K562 (cell line): ENCODE data around the gene CDKN2B-AS1. TPM values are rescaled to one million over a fixed set of nuclear protein-coding genes. Genes with fewer than 3 reads are reported as not detected.

Experiments
- ATAC-seq: fragments of 200-7000 bp; cut with Tn5 transposase; 3 replicates; pipeline ENCODE4 v1.9.1; 2020; ENCODE audit warnings: moderate library complexity
- BruUV-seq: library from RNA; stranded (reverse); fragments of 400-500 nt; replicated peaks from 2 replicates; lab custom pipeline; 2021; lab: Mats Ljungman, UMichigan
- CTCF ChIA-PET: fragments of 300-600 bp; formaldehyde crosslinking; extraction: SDS; loops from one replicate; lab custom pipeline; 2021; ENCODE audit warnings: low intra/inter-chr PET ratio; lab: Yijun Ruan, JAX
- POLR2A ChIA-PET: fragments of 300-600, 350-650 bp; sonication (Branson Sonifier 250); formaldehyde crosslinking; extraction: SDS; loops from one replicate; lab custom pipeline; 2021; ENCODE audit warnings: antibody characterized with exemption, inconsistent platforms; lab: Yijun Ruan, JAX
- DNase-seq, 4 experiments: peaks; one replicate each; pipeline versions ENCODE4 v3.0.0 to v3.0.0-alpha.2; 2011 to 2018; ENCODE audit warnings: low spot score in 3 of 4, mixed read lengths in 3 of 4; ENCODE audit errors: extremely low read depth in 1 of 4
- FAIRE-seq: peaks from 2 replicates; lab custom pipeline; 2011; peaks lifted over from hg19 to GRCh38; lab: Jason Lieb, UNC
- H2AFZ ChIP-seq: 2 replicates; pipeline ENCODE4 v1.6.0; 2011; ENCODE audit warnings: low read depth, low read length, control low read depth, inconsistent platforms
- H3K27ac ChIP-seq: fragments of 200-600 bp; 3 replicates; pipeline ENCODE4 v1.8.0; 2011; ENCODE audit warnings: low read depth, mild to moderate bottlenecking, control low read depth, inconsistent platforms, low read length, moderate library complexity, mixed read lengths; ENCODE audit errors: extremely low read depth
- H3K27me3 ChIP-seq, 2 experiments: fragments of 300-600 bp in 1 of 2; 2 replicates in 1 of 2; 3 replicates in 1 of 2; pipeline versions ENCODE4 v1.6.0 to v1.8.0; 2011; ENCODE audit warnings: inconsistent platforms in 2 of 2, low read length in 2 of 2, mild to moderate bottlenecking in 1 of 2, mixed read lengths in 1 of 2, moderate library complexity in 1 of 2; ENCODE audit not compliant: control insufficient read depth in 2 of 2, insufficient read depth in 2 of 2
- H3K36me3 ChIP-seq: fragments of 300-600 bp; 3 replicates; pipeline ENCODE4 v1.8.0; 2011; ENCODE audit warnings: mild to moderate bottlenecking, low read length, inconsistent platforms; ENCODE audit not compliant: control insufficient read depth, insufficient read depth
- H3K4me1 ChIP-seq, 2 experiments: fragments of 200-600 bp in 1 of 2; replicated peaks in 1 of 2; 2 replicates in 1 of 2; 3 replicates in 1 of 2; pipeline versions ENCODE4 v1.5.1 to v1.8.0; 2011; ENCODE audit warnings: inconsistent platforms in 2 of 2, low read length in 2 of 2, mild to moderate bottlenecking in 1 of 2, mixed read lengths in 1 of 2, moderate library complexity in 1 of 2; ENCODE audit not compliant: control insufficient read depth in 2 of 2, insufficient read depth in 2 of 2
- H3K4me2 ChIP-seq: 2 replicates; pipeline ENCODE4 v1.6.1; 2011; ENCODE audit warnings: low read length, control low read depth, inconsistent platforms, mixed read lengths; ENCODE audit not compliant: insufficient read depth
- H3K4me3 ChIP-seq: fragments of 200-600 bp; sonication (generic), shearing (Covaris generic); 2 replicates; pipeline ENCODE4 v1.5.1; 2016; ENCODE audit warnings: control low read depth, inconsistent platforms
- H3K79me2 ChIP-seq: fragments of 200-600 bp; 3 replicates; pipeline ENCODE4 v1.8.0; 2011; ENCODE audit warnings: low read length, inconsistent platforms; ENCODE audit not compliant: control insufficient read depth, insufficient read depth
- H3K9ac ChIP-seq, 2 experiments: 2 replicates each; pipeline versions ENCODE4 v1.6.0 to v1.6.1; 2011; ENCODE audit warnings: low read depth in 2 of 2, low read length in 2 of 2, control low read depth in 1 of 2, inconsistent platforms in 1 of 2, mild to moderate bottlenecking in 1 of 2, mixed read lengths in 1 of 2; ENCODE audit not compliant: insufficient read depth in 1 of 2
- H3K9me1 ChIP-seq: one replicate; pipeline ENCODE4 v1.6.0; 2011; ENCODE audit warnings: inconsistent platforms, mild to moderate bottlenecking, low read length, moderate library complexity; ENCODE audit not compliant: control insufficient read depth, insufficient read depth
- H3K9me3 ChIP-seq: replicated peaks from 2 replicates; pipeline ENCODE4 v1.5.1; 2011; ENCODE audit warnings: low read depth, low read length, inconsistent platforms; ENCODE audit not compliant: control insufficient read depth, insufficient read depth
- H4K20me1 ChIP-seq: replicated peaks from 2 replicates; pipeline ENCODE4 v1.6.1; 2011; ENCODE audit warnings: low read length, inconsistent platforms, mixed read lengths; ENCODE audit not compliant: control insufficient read depth, insufficient read depth
- CXXC5 ChIP-seq: fragments of 250-450 bp; sonication (Bioruptor Pico); IDR thresholded peaks from 2 replicates; pipeline ENCODE4 v1.8.0; 2022; ENCODE audit warnings: inconsistent platforms, mild to moderate bottlenecking, moderate library complexity
- E2F8 ChIP-seq: fragments of 450-650 bp; IDR thresholded peaks from 2 replicates; pipeline ENCODE4 v1.7.1; 2018; ENCODE audit warnings: mild to moderate bottlenecking, low read depth; ENCODE audit not compliant: partially characterized antibody
- EGR1 ChIP-seq: fragments of 450-650 bp; conservative IDR thresholded peaks from 2 replicates; pipeline ENCODE4 v1.6.1; 2017; ENCODE audit warnings: mild to moderate bottlenecking
- GTF2E2 ChIP-seq: fragments of 200-800 bp; sonication (Bioruptor generic); IDR thresholded peaks from 2 replicates; pipeline ENCODE4 v1.6.1; 2016; ENCODE audit warnings: missing genetic modification characterization, missing compliant biosample characterization
- HDGF ChIP-seq: fragments of 450-650 bp; IDR thresholded peaks from 2 replicates; pipeline ENCODE4 v1.6.1; 2016
- HES1 ChIP-seq: fragments of 450-650 bp; IDR thresholded peaks from 2 replicates; pipeline ENCODE4 v1.6.1; 2016; ENCODE audit warnings: low read depth, mild to moderate bottlenecking, moderate library complexity
- KDM4B ChIP-seq, 2 experiments: fragments of 450-650 bp in 1 of 2; sonication (generic) in 1 of 2; IDR thresholded peaks; 2 replicates each; pipeline ENCODE4 v1.6.1; 2016 to 2017; ENCODE audit warnings: borderline replicate concordance in 2 of 2, antibody characterized with exemption in 1 of 2, low read depth in 1 of 2, mild to moderate bottlenecking in 1 of 2
- POLR2A ChIP-seq: fragments of 450-650 bp; conservative IDR thresholded peaks from 2 replicates; pipeline ENCODE4 v1.6.1; 2016
- ZNF696 ChIP-seq: fragments of 250-450 bp; sonication (Bioruptor Pico); conservative IDR thresholded peaks from 2 replicates; pipeline ENCODE4 v1.4.0; 2020; ENCODE audit warnings: mild to moderate bottlenecking, moderate library complexity
- ZNF780A ChIP-seq: fragments of 250-450 bp; sonication (Bioruptor Pico); IDR thresholded peaks from 2 replicates; pipeline ENCODE4 v1.5.0; 2021; ENCODE audit warnings: mild to moderate bottlenecking
- WGBS: fragments of 100-300 bp; shearing (Covaris generic); methylation state at CpG from one replicate; pipeline ENCODE4 v1.1.6; 2016; ENCODE audit warnings: low coverage, mixed read lengths; ENCODE audit not compliant: insufficient coverage; ENCODE audit errors: missing lambda C conversion rate; 5-methylcytosine and 5-hydroxymethylcytosine counted together
- in situ Hi-C: fragments of 300-500 bp; cut with MboI; formaldehyde crosslinking; loops from 4 replicates; pipeline ENCODE4 v1.15.0; 2018; ENCODE audit warnings: inconsistent platforms, mixed read lengths
- intact Hi-C: fragments of 100-400 bp; cut with micrococcal nuclease; formaldehyde crosslinking; loops from 2 replicates; pipeline ENCODE4 v1.14.2; 2022
- polyA plus RNA-seq, 8 experiments: library from polyadenylated mRNA; depleted of rRNA in 4 of 8; stranded (reverse) in 5 of 8; unstranded in 3 of 8; fragments of >200 nt; fragmentation: Nextera tagmentation in 2 of 8; fragmentation: Illumina TruSeq in 1 of 8; extraction: Ambion mirVana in 2 of 8; extraction: Trizol in 1 of 8; gene quantifications; 2 replicates each; pipeline versions ENCODE4 v1.2.1 to v1.2.3, GENCODE V29; 2011 to 2014; ENCODE audit warnings: inconsistent platforms in 1 of 8, missing spikeins in 1 of 8
- total RNA-seq, 7 experiments: library from RNA; depleted of rRNA in 6 of 7; stranded (reverse); fragments of >200 nt in 6 of 7; fragmentation: Illumina TruSeq in 2 of 7; extraction: Trizol in 2 of 7; gene quantifications; 2 replicates each; pipeline versions ENCODE4 v1.2.1 to v1.2.3, GENCODE V29; 2011 to 2021; ENCODE audit warnings: low replicate concordance in 1 of 7
- TF ChIP-seq, protein P1 (sequence below): fragments of 450-650 bp; IDR thresholded peaks from 2 replicates; pipeline ENCODE4 v1.6.1; 2016; ENCODE audit warnings: mild to moderate bottlenecking

CDKN2B-AS1 gene
- total and polyA plus RNA-seq, 9 of the 15 experiments (the other 6 are each of a cell fraction or from before 2014, with no cell fraction given): not detected

DNA sequence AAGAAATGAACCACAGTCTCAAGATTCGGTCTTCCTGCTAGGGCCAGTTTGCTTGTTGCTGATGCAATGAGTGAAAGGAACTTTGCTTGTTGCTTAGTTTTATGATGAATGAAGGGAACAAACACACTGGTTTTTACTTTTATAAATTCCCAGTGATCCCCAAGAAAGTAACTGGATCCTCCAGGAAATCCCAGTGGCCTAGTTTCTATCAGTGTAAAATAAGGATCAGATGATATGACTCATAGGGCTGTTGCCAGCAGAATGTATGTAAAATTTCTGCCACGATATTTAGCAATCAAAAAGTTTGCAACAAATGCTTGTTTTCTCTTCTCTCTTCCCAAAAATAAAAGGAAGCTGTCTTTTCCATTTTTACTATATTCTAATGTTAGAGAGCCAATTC lies 174.7 kb downstream of the CDKN2B-AS1 start:
- no peaks in the 10 kb centered on the region for H3K9me3 ChIP-seq
- FAIRE-seq (no peak), DNase-seq (no peak), ATAC-seq (no peak)
- no peak overlapping the region for H3K4me3 ChIP-seq
- intact Hi-C loops: no loop called here
- no peak overlapping the region for H3K4me2 ChIP-seq
- no TSS peak for BruUV-seq
- POLR2A ChIA-PET: no interaction called here
- H3K27me3 ChIP-seq: no peaks in the 10 kb centered on the region
- no peak overlapping the region for H3K27ac ChIP-seq
- TF ChIP-seq ZNF780A (CRISPR knock-in tag) (no peak), GTF2E2 (tag) (no peak), KDM4B (IDR thresholded peaks at IDR 0.05; ENCODE audit: borderline replicate concordance in 2 of 2, low read depth in 1 of 2) (no peak), EGR1 (no peak), CXXC5 (CRISPR knock-in tag) (no peak), HES1 (no peak), E2F8 (no peak), POLR2A (no peak), ZNF696 (CRISPR knock-in tag) (no peak), HDGF (no peak)
- TF ChIP-seq, protein P1, sequence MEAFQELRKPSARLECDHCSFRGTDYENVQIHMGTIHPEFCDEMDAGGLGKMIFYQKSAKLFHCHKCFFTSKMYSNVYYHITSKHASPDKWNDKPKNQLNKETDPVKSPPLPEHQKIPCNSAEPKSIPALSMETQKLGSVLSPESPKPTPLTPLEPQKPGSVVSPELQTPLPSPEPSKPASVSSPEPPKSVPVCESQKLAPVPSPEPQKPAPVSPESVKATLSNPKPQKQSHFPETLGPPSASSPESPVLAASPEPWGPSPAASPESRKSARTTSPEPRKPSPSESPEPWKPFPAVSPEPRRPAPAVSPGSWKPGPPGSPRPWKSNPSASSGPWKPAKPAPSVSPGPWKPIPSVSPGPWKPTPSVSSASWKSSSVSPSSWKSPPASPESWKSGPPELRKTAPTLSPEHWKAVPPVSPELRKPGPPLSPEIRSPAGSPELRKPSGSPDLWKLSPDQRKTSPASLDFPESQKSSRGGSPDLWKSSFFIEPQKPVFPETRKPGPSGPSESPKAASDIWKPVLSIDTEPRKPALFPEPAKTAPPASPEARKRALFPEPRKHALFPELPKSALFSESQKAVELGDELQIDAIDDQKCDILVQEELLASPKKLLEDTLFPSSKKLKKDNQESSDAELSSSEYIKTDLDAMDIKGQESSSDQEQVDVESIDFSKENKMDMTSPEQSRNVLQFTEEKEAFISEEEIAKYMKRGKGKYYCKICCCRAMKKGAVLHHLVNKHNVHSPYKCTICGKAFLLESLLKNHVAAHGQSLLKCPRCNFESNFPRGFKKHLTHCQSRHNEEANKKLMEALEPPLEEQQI: no peak
- CTCF ChIA-PET: no interaction called here
- H4K20me1 ChIP-seq: no peaks in the 10 kb centered on the region
- no peaks in the 10 kb centered on the region for H3K79me2 ChIP-seq
- no peak overlapping the region for H2AFZ ChIP-seq
- no CpG with 5 or more reads among the region's 2 CpGs for WGBS
- no peaks in the 10 kb centered on the region for H3K36me3 ChIP-seq
- H3K9ac ChIP-seq: no peak overlapping the region
- in situ Hi-C loops: no loop called here
- no peaks in the 10 kb centered on the region for H3K4me1 ChIP-seq
- H3K9me1 ChIP-seq: no peaks in the 10 kb centered on the region
